ENCODE results near the gene KRT75.
"Not testable (repeated sequence)": the region's sequence is repeated elsewhere in the genome, so short reads cannot be mapped to it uniquely, and the experiment has no call there.

The KRT75 gene

GRCh38 chr12:52415870-52416750 is 18.1 kb downstream of the KRT75 start:
- no peak for DNase-seq (ENCODE audit: low read depth)

DNA sequence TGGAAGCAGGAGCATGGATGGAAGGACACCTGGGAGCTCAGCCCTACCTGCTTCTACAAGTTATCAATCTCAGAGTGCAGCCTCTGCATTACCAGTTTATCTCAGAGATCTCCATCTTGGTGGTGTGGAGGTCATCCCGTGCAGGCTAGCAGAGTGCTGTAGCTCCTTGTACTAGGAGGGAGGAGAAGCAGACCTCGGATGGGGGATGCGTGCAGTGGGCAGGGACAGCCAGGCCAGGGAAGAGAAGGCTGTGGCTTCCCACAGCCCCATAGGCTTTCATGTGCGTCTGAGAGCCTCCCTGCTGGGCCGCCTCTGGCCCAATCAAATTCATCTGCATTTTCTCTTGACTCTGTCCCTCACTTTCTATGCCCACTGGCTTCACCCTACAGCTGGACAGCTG is 19.2 kb downstream of the KRT75 start:
- no peak for DNase-seq (ENCODE audit: low read depth)

GRCh38 chr12:52413782-52414345 is 20.3 kb downstream of the KRT75 start:
- DNase-seq (ENCODE audit: low read depth), result no peak

DNA sequence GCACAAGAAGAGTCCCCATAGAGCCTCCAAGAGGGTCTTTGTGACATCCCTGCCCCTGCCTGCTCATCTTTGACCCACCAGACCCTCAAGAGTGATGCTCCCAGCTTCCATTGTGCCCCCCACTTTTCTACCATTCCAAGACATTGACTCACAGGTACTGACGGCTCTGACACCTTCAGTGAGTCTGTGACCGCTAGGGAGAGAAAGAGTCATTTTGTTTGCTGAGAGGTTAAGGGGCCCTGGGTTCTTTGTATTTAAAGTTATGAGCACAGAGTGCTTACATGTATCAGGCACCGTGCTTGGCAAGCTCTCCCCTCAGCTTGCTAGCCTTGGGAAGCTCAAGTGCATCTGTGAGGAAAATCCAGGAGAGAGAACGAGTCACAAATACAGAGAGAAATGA is 21.0 kb downstream of the KRT75 start:
- no peak for DNase-seq (ENCODE audit: low read depth)

GRCh38 chr12:52411815-52412214 is 22.4 kb downstream of the KRT75 start:
- DNase-seq (ENCODE audit: low read depth), result no peak

DNA sequence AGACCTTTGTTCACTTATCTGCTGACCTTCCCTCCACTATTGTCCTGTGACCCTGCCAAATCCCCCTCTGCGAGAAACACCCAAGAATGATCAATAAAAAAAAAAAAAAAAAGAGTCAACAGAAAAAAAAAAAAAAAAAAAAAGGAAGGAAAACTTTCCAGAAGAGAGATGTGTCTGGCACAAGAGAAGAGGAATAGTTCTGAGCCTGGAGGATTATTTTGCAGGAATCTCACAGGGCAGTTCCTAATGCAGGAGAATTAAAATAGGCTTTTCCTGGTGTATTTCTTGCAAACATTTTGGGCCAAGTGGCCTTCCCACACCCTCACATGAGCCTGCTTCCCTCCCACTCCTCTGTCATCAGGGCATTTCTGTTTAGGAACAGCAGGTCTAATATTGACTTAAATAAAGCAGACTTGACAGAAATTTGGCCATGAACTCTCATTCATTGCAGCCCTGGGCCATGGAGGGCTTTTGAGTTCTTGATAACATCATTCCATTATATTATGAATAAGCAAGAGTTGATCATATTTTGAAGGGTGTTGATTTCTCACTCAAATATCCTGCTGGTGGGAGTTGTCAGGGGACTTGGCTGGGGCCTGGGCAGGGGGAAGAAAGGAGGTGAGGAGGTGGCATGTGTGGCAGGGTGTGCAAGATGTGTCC is 23.5 kb downstream of the KRT75 start:
- not testable (repeated sequence) for DNase-seq (ENCODE audit: low read depth)

DNA sequence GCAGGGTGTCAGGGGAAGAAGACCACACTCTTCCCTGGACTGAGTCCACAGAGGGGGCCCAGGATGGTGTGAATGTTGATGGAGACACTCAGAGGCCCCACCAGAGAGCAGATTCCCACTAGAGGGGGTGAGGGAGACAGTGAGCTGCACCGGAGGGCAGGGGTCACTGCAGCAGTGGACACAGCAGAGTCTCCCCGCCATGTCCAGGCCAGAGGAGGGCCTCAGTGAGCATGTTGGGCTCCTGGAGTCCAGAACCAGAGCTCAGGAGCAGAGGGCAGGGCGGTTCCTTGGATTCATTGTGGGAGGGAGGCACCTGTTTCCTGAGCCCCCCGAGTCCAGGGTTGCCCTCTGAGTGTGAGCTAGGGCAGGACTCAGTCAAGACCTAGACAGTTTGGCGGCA is 26.3 kb downstream of the KRT75 start:
- no peak for DNase-seq (ENCODE audit: low read depth)

DNA sequence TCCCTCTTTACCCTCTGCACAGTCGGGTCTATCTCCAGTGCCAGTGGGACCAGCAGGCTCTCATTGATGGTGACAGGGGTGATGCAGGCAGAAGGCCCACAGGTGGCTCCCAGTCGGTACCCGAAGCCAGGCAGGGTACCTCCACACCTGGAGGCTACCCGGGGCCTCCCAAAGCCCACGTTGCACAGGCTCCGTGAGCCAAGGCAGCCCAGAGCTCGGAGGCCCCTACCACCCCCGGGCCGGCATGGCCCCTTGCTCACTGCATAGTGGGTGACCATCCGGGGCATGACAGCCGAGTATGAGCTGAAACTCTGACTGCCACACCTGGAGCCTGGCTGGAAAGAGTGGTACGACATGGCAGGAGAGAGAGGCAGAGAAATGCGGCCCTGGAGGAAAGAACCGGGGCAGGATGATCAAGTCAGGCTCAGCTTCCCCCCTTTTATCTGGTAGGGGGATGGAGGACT is 28.2 kb downstream of the KRT75 start, which contains the start of gene KRT82:
TSS of gene KRT82 (minus strand) at position 414 of the 464 bp plus-strand sequence. CDS start at position 356, 58 bp downstream.
- no peak for DNase-seq (ENCODE audit: low read depth)

DNA sequence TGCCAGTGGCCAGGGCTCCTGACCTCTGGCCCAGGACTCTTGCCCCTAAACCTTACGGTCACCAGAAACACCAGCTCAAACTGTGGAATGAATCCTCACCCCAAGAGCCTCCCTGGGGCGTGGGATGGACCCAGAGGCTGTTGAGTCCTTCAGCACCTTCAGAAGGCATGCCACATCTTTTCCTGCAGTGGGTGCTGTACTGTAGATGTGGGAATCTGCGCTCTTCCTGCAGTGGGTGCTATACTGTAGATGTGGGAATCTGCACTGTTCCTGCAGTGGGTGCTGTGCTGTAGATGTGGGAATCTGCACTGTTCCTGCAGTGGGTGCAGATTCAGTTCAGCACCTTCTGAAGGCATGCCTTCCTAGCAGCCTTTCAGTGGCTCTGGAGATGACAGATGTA is 29.2 kb downstream of the KRT75 start:
- DNase-seq (ENCODE audit: low read depth), result no peak

- no peak for DNase-seq (ENCODE audit: low read depth)
These were observed 30.6 kb downstream of the KRT75 start for GRCh38 chr12:52403561-52403960.

DNA sequence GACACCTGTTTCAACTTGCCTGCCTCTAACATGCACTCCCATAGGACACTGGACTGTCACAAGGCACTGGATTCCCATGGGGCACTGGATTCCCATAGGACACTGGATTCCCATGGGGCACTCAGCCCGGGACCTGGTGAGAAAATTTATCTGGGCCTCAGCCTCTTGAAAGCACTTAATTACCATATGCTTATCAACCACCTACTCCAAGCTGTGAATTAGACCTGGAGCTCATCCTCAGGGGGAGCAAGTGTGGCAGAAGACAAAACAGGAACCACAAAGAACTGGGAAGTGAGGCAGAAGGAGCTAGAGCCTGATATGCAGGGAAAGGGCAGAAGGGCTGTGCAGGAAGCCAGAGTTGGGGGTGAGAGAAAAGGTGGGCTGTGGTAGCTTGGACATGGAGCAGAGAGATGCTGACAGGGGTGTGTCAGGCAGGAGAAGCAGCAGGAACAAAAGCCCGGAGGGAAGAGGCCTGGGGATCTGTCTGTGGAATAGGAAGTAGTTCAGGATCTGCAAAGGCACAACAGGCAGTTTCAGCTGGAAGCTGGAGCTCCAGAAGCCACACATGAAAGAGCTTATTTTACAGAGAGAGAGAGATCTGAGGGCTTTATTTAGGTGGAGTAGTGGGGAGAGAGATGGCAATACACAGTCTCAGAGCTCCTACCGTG is 31.2 kb downstream of the KRT75 start:
- no peak for DNase-seq (ENCODE audit: low read depth)

GRCh38 chr12:52402377-52402776 is 31.8 kb downstream of the KRT75 start:
- no peak for DNase-seq (ENCODE audit: low read depth)

DNA sequence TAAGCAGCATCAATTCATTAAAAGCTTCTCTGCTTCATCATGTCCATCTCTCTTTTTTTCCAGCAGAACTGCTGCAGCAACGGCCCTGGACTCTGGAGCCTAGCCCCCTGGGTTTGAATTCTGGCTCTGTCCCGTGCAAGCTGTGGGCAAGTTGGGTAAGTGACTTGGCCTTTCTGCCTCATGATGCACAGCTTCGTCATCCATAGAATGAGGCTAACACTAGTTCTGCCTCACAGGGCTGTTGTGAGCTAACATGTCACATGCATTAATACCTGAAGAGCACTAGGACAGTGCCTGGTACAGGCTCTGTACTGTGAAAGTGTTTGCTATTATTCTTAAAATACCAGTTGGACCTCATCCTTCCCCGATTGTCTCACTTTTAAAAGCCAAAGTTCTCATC is 32.2 kb downstream of the KRT75 start:
- DNase-seq (ENCODE audit: low read depth), result no peak

DNA sequence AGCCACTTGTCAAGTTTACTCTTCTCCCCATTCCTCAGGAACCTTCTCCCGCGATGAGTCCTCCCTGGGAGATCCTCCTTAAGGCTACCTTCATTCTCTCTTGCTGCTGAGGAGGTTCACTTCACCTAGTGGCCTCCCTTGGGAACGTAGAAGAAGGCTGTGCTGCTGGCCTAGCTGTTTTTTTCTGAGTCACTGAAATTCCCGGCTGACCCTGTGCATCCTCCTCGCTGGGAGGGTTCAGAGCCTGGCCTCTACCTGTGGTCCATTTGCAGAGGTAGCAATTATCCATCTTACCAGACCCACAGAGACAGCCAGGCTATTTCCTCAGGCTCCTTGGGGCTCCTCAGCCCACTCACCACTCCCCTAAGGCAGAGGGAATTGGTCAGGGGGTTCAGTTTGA is 32.6 kb downstream of the KRT75 start:
- no peak for DNase-seq (ENCODE audit: low read depth)

- no peak for DNase-seq (ENCODE audit: low read depth)
These were observed 33.3 kb downstream of the KRT75 start for GRCh38 chr12:52400906-52401305.

DNA sequence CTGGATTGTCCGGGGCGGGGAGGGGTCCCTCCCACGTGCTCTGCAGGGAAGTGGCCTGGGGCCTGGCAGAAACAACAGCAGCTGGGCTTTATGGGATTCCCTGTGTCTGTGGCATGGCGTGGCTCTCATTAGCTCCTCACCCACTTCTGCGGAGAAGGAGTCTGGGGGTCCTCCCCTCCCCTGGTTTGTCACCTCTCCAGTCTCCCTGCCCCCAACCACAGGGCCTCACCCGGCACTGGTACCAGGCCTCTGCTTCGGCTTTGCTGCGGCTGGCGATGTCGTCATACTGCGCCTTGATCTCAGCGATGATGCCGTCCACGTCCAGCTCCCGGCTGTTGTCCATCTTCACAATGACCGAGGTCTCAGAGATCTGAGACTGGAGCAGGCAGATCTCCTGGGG is 34.4 kb downstream of the KRT75 start:
- no peak for DNase-seq (ENCODE audit: low read depth)

DNA sequence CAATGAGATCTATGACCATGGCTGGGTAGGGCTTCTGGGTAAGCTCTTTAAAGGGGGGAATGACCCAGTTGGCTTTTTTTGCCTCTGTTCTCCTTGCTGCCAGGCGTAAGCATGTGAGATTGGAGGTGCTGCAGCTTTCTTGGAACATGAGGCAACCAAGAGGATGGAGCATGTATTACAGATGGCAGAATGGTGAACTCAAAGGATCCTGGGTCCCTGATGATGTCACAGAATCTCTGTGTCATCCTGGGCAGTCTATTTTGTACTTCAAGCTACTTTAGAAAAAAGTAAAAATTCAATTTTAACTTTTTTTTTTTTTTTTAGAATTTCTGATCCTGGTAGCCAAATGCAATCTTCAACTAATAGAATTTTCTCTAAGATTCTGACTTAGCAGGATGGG is 36.0 kb downstream of the KRT75 start:
- DNase-seq (ENCODE audit: low read depth), result no peak

DNA sequence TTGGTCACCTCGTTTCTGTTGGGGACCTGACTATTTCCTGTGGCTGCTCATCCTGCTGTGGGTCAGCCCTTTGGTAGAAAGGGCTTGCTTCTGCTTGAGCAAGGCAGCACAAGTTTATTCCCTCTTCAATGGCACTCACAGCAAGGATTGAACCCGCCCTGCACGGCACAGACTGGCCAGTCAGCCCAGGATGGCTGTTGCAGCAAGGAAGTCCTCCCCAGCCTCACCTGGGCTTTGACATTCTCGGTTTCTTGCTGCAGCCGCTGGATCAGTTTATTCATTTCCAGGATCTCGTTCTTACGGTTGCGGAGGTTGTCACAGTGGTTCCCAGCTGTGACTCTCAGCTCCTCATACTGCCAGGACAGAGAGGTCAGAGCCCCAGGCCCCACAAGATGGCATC is 37.5 kb downstream of the KRT75 start:
- DNase-seq (ENCODE audit: low read depth), result no peak

- DNase-seq (ENCODE audit: low read depth), result no peak
These were observed 38.3 kb downstream of the KRT75 start for GRCh38 chr12:52395761-52396434.

- DNase-seq (ENCODE audit: low read depth), result no peak
These were observed 39.2 kb downstream of the KRT75 start for GRCh38 chr12:52394836-52395405.

DNA sequence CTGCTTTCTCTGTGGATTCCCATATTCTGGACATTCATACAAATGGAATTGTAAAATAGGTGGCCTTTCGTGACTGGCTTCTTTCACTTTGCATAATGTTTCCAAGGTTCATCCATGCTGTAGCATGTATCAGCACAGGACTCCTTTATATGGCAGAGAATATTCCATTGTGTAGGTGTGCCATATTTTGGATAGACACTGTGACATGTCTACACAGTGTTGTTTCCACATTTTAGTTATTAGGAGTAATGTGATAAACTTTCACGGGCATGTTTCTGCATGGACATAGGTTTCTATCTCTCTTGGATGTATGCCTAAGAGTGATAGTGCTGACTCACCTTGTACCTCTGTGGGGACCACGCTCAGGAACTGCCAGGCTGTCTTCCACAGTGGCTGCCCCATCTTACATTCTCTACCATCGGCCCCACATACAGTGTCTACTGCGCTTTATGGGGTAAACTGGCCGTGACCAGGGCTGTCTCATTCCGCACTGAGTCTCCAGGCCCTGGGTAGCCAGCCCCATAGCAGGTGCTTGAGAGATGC is 41.6 kb downstream of the KRT75 start:
- no peak for DNase-seq (ENCODE audit: low read depth)
